Gastroesophageal sphincter (tissue), 3 donors: ENCODE results near the gene TSPYL4.
A peak's percentile ranks its signal among the peaks of the same experiment; 100 is the strongest.

Source experiments
- EP300 ChIP-seq: sonication (generic); formaldehyde crosslinking; IDR thresholded peaks from one replicate; pipeline ENCODE4 v1.6.1; 2017; ENCODE audit warnings: antibody characterized with exemption, mild to moderate bottlenecking
- POLR2A ChIP-seq, 2 donors: fragments of 450-650 bp; IDR thresholded peaks; one replicate each; pipeline ENCODE4 v1.6.1; 2017; ENCODE audit warnings: antibody characterized with exemption in 2 of 2, mild to moderate bottlenecking in 2 of 2, moderate library complexity in 1 of 2
- POLR2AphosphoS5 ChIP-seq: sonication (generic); formaldehyde crosslinking; IDR thresholded peaks from one replicate; pipeline ENCODE4 v1.6.1; 2017; ENCODE audit warnings: antibody characterized with exemption
- TF ChIP-seq, protein P1 (sequence below), 4 experiments: fragments of 200-600 bp in 2 of 4; fragments of 450-650 bp in 2 of 4; sonication (generic) in 1 of 4; IDR thresholded peaks; one replicate each; pipeline ENCODE4 v1.5.1; 2017 to 2019; ENCODE audit warnings: antibody characterized with exemption in 4 of 4, mild to moderate bottlenecking in 2 of 4, moderate library complexity in 2 of 4

DNA sequence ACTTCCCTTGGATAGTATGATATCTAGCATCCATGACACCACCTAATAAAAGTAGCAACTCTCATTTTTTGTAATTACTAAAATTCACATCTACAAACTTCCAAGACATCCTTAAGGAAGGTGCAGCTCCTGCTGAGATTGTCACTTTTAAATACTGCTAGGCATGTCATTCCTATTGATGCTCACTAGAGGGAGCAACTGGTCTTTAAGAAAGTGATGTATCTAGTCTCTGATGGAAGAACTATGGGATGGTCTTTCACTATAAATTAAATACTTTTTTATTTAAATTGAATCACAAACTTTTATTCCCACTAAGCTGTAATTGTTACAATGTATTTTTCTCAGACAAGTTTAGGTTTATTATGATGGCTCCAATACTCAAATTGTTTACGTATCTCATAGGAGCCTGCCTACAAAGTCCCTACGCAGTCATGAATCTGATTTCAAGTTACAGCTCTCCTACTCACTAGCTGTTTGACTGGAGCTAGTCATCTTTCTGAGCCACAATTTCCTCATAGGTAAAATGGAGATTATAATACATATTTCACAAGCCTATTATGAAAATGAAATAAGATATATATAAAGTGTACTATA is 33.9 kb upstream of the TSPYL4 start:
- TF ChIP-seq POLR2A (IDR thresholded peaks at IDR 0.05) (no peak), POLR2AphosphoS5 (no peak), EP300 (no peak)
- TF ChIP-seq, protein P1, sequence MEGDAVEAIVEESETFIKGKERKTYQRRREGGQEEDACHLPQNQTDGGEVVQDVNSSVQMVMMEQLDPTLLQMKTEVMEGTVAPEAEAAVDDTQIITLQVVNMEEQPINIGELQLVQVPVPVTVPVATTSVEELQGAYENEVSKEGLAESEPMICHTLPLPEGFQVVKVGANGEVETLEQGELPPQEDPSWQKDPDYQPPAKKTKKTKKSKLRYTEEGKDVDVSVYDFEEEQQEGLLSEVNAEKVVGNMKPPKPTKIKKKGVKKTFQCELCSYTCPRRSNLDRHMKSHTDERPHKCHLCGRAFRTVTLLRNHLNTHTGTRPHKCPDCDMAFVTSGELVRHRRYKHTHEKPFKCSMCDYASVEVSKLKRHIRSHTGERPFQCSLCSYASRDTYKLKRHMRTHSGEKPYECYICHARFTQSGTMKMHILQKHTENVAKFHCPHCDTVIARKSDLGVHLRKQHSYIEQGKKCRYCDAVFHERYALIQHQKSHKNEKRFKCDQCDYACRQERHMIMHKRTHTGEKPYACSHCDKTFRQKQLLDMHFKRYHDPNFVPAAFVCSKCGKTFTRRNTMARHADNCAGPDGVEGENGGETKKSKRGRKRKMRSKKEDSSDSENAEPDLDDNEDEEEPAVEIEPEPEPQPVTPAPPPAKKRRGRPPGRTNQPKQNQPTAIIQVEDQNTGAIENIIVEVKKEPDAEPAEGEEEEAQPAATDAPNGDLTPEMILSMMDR (IDR thresholded peaks at IDR 0.05), result peak; percentile 81 to 84 (median 82)
